ENCODE measurements around the gene NETO2.
"Not testable (repeated sequence)": the region's sequence is repeated elsewhere in the genome, so short reads cannot be mapped to it uniquely, and the experiment has no call there.

Gene NETO2

DNA sequence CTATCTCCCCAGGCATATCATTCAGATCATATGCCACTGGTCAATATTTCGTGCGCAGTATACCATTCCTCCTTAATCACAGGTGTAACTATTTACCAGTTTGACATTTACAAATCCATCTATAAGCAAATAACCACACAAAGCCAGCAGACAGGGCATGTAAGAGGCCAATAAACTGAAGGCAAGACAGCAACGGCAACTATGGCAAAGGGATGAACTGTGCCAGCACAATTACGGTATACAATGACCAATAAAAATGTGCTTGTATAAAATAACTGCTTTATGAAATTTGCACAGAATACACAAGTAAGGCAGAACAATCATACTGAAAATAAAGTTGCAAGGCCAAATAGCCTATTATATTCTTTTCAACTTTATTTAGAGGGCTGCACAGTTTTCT, 9.2 kb downstream of the NETO2 start:
- DNase-seq (ENCODE audit: low read depth in 2 of 2), result no peak

DNA sequence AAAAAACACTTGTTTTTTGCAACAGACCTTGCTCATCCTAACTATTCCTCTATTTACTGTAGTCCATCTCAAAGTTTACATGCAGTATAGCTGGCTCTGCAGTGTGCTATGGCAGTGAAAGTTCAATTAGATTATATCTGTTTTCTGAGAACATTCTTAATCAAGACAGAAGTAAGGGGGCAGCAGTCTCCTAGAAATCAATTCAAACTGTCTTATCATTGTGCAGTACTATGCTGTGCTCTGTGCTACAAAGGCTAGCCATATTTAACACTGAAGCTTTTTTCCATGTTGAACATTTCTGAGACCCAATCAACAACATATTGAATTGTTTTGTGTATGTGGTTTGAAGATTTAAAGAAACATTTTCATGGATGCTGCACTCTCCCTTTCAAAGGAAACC, 11.4 kb downstream of the NETO2 start:
- no peak for DNase-seq (ENCODE audit: low read depth in 2 of 2)

DNA sequence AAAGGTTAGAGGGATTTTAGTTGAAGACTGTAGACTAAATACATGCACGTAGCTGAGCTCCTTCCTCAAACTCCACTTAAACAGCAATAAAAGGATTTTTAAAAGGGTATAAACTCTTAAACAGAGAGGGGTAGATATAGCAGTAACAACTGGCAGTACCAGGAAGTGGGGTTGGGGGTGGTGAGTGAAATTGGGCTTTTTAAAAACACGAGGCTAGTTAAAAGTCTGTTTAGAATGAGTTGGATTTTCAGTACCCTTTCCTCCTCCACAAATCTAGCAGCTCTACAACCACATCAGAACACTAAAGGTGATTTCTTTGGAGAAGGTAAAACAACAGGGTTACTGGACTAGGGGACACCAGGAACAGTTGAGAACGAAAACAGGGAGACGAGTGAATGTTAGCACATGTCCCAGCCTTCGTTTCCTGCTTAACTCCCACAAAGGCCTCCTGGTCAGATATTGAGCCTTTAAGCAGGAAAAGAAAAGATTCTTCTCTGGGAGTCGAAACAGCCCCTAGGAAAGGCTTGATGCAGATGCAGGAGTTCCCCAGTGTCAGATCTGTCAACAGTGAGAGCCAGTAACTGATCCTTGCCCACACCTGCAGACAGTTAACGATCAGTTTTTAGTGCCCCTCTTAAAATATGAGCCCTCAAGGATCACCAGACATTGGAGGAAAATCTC, 13.8 kb downstream of the NETO2 start:
- no peak for DNase-seq (ENCODE audit: low read depth in 2 of 2)

DNA sequence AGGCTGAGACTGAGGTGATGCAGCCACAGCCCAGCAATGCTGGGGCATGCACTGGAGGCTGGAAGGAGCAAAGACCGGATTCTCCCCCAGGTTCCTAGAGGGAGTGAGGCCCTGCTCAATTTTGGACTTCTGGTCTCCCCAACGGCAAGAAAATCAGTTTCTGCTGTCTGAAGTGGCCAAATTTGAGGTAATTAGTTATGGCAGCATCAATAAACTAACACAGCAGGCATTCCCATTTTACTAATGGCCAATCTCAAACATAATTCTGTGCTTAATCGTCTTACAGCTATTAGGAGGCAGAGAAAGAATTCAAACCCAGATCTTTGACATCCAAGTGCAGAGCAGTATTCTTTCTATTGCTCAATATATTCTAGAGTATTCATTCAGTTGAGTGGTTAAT, 16.2 kb downstream of the NETO2 start:
- DNase-seq (ENCODE audit: low read depth in 2 of 2), result no peak

DNA sequence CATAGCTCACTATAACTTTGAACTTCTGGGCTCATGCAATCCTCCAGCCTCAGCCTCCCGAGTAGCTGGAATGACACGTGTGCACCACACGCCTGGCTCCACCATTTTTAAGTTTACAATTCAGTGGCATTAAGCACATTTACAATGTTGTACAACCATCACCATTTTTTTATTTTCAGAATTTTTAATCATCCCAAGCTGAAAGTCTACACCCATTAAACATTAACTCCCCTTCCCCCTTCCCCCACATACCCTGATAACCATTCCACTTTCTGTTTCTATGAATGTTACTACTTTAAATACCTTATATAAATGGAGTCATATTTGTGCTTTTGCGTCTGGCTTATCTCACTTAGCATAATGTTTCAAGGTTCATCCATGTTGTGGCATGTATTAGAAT, 18.0 kb downstream of the NETO2 start:
- DNase-seq (ENCODE audit: low read depth in 2 of 2), result no peak

DNA sequence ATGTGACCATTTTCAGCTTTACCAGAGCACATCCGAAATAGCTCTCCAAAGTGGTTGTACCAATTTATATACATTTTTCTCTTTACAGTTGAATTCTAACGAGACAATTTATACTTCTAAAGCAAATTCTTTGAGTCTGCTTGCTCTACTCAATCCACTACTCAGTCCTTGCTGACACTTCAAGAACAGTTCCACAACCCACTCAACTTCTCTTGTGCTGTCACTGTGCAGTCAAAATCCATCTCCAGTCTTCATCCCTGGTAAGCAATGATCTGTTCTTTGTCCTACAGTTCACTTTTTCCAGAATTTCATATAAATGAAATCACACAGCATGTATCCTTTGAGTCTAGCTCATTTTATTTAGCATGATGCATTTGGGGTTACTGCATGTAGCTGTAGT, 30.6 kb downstream of the NETO2 start:
- DNase-seq (ENCODE audit: low read depth in 2 of 2), result no peak

DNA sequence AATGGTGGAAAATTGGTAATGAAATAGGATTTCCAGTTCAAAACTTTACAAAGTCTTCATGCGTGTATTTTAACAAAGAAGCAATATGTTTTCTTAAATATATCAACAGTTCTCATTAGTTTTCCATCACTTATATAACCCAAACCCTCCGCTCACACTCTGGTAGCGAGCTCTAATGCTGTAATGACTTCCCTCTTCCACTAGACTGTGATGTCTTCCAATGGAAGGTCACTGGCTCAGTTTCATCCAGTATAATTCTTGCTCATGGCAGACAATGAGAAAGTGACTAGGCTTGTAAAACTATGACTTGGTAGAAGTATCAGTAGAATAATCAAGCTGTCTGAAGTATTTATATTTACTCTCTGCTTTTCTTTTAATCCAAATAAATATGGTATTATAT, 32.8 kb downstream of the NETO2 start:
- no peak for DNase-seq (ENCODE audit: low read depth in 2 of 2)

DNA sequence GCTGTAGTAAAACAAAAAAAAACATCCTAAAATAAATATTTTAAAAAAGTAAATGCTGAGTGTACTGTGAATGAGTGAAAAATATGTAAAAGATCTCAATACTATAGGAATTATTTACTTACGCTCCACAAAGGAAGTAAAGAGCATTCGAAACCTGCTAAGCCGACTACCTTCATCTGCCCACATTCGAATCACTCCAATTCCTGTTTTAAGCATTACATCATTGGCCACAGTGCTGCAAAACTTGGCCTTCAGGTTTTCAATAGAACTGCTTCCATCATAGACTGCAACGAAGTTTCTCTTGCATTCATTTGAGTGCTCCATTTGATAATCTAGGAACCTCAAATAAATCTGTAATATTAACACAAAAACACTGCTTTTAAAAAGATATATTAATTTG, 34.4 kb downstream of the NETO2 start:
- DNase-seq (ENCODE audit: low read depth in 2 of 2), result no peak

DNA sequence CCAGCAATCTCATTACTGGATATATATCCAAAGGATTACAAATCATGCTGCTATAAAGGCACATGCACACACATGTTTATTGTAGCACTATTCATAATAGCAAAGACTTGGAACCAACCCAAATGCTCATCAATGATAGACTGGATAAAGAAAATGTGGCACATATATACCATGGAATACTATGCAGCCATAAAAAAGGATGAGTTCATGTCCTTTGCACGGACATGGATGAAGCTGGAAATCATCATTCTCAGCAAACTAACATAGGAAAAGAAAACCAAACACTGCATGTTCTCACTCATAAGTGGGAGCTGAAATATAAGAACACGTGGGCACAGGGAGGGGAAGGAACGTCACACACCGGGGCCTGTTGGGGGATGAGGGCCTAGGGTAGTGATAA, 40.8 kb downstream of the NETO2 start:
- not testable (repeated sequence) for DNase-seq (ENCODE audit: low read depth in 2 of 2)

DNA sequence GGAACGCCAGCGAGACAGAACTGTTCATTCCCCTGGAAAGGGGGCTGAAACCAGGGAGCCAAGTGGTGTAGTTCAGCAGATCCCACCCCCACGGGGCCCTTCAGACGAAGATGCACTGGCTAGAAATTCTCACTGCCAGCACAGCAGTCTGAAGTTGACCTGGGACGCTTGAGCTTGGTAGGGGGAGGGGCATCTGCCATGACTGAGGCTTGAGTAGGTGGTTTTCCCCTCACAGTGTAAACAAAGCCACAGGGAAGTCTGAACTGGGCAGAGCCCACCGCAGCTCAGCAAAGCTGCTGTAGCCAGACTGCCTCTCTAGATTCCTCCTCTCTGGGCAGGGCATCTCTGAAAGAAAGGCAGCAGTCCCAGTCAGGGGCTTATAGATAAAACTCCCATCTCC, 46.6 kb downstream of the NETO2 start:
- not testable (repeated sequence) for DNase-seq (ENCODE audit: low read depth in 2 of 2)

DNA sequence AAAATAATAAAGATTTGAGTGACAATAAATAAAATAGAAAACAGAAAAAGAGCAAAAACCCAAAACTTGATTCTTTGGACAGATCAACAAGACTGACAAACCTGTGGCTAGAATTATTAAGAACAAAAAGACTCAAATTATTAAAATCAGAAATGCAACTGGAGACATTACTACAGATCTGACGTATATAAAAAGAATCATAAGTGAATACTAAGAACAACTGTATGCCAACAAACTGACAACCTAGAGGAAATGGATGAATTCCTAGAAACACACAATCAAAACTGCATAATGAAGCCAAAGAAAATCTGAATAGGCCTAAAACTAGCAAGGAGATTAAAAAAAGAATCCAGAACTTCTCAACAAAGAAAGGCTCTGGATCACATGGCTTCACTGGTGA, 47.4 kb downstream of the NETO2 start:
- DNase-seq (ENCODE audit: low read depth in 2 of 2), result no peak

DNA sequence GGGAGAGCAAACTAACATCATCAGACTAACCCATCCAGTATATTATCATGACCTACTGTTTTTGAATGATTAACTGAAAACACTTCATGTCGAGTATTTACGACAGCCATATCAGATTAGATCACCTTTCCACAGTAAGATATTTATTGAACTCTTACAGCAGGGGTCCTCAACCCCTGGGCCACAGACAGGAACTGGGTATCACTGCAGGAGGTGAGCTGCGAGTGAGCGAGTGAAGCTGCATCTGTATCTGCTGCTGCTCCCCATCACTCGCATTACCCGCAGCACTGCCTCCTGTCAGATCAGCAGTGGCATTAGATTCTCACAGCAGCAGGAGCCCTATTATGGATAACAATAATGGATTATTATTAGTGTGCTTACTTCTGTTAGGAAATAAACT, 59.5 kb downstream of the NETO2 start:
- no peak for DNase-seq (ENCODE audit: low read depth in 2 of 2)

DNA sequence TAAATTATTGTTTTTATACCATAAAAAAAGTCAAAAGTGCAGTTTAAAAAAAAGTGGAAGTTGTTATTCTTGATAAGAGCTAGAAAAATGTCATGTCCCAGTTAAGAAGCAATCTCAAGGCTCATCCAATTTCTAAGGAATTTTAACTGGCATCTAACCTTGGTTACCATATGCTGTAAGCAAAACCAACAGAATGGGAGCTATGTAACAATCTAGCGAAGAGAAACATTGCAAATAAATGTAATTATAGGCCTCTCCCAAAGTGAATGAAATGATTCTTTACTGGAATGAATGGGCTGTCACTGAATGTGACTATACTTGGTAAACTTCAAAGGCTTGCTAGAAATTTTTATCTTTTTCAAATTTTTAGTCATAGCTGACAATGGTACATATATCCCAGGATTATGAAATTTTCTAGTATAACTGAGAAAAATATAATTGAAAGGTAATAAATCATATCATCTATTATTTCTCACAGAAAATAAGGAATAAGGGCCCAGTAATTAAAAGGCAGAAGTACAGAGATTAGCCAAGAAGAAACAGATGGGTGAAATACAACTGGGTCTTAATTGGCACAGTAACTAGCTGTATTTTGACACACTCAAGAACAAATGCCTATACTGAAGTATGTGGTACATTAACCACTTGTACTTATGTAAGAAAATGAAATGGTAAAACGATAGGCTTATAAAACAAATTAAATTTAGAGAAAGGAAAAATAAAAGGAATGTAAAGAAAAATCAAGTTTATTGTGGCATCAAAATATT, 61.5 kb downstream of the NETO2 start:
- DNase-seq (ENCODE audit: low read depth in 2 of 2), result no peak

DNA sequence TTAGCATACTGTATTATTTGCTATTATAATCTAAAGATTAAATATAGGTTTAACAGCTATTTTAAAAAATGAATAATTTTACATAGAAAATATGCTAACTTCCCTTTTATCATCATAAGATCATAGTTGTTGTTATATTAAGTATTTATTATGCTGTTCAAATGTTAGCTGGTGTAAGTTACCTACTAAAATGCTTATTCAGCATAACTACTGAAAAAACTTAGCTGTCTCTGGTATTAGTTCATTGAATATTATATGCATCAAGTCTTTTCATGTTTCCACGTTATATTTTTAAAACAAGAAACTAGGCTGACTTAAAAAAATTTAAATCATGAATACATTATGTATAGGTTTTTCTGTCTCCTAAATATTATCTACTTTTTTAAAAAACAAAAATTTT, 62.6 kb downstream of the NETO2 start:
- no peak for DNase-seq (ENCODE audit: low read depth in 2 of 2)

DNA sequence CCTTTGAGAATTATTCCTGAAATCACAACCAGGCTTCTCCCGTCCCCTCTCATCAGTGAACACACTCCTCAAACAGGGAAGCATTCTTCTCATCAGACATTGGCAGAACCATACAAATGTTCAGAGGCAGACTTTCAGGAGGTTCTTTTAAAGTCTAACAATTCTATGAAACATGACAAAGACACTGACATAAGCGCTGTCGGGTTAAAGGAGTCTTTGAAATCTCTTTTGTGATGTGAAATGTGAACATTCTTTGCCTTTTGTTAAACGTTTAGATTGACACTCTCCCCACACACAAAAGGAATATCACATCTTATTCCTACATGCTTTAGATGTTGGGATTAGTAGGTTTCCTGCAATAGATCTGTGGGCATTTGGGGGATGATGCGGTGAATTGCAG, 63.9 kb downstream of the NETO2 start:
- DNase-seq (ENCODE audit: low read depth in 2 of 2), result no peak

DNA sequence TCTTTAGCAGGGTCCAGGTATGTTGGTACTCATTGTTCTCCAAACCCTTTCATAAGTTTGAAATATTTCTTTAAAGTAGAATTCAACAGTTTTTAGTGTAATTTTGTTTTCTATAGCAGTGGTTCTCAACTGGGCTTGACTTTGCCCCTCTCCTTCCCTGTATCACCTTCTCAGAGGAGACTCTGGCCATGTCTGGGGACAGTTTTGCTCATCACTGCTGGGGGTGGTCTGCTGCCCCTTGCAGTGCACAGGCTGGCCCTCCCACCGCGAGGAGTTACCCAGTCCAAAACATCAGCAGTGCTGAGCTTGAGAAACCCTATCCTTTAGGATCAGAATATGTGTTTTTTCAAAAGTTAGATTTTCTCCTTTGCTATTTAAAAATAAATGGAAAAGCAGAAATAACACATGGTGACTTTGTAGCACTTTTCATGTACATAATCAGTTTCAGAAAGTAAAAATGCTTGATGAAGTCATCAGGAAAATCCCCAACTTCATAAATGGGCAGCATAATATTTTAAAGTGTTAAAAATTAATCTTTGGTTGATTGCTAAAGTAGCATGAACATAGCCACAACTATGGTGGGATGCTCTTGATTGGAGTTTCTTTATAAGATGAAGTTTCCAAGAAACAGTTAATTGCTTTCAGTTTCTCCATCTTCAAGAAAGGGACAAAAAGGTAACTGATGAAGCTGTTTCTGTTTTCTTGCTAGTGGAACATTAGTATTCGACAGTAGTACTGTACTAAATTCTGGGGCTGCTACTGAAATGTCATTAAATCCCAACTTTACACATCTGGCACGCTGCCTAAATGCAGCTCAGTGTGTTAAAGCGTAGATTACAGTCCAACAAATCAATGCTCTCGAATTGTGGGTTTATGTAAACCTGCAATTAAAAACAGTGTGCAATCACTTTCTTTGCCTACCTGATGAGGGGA, 70.3 kb downstream of the NETO2 start:
- no peak for DNase-seq (ENCODE audit: low read depth in 2 of 2)

DNA sequence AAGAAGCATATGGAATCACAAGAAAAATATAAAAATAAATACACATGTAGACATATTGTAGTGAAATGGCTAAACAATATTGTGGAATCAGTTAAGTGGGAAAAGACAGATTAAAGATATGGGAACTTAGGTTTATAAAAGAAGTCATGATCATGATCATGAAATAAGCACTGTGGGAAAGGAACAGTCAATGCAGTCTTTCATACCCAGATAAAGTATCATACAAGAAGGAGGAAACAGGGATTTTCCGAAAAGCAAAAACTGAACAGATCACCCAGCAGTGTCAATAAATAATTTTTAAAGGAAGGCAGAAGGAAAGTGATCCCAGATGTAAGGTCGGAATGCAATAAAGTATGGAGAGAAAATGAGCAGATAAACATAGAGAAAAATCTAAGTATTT, 71.6 kb downstream of the NETO2 start:
- DNase-seq (ENCODE audit: low read depth in 2 of 2), result no peak

DNA sequence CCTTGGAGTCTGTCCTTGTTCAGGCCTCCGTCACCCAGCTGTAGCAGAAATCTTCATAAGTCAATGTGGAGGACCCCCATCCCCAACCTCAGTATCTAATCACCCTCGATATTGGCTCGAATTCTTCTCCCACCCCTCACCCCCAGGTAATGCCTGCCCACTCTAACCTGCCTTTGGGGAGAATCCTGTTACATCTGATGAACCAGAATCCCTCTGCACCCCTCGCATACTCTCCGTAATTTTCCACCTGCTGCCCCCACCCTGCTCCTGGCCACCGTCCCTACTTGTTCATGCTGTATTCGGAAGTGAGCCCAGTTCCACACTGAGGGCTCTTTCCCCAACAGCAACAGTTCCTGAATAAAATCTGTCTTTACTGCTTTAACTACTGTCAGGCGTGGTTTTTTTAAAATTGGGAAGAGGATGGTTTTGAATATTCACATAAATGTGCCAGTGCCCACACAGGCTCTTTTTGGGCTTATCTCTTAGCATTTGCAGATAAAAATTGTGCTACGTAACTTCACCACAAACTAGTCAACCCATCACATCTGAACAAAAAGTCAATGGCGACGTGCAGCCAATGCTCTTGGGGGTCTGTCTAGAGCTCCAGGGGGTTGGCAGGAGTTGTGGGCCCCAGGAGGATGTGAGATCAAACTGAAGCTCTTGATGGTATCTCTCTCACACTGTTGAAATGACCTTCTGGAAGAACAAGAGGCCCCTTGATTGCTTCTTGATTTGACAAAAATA, 73.7 kb downstream of the NETO2 start:
- no peak for DNase-seq (ENCODE audit: low read depth in 2 of 2)

DNA sequence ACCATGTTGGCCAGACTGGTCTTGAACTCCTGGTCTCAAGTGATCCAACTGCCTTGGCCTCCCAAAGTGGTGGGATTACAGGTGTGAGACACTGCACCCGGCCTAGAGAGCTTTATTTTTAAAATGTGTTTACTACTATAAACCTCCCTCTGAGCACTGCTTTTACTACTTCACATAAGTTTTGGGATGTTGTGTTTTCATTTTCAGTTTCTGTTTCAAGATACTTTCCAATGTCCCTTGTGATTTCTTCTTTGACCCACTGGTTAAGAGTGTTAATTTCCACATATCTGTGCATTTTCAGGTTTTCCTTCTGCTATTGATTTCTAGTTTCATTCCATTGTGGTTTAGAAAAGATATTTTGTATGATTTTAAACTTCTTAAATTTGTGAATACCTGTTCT, 74.4 kb downstream of the NETO2 start:
- DNase-seq (ENCODE audit: low read depth in 2 of 2), result no peak

DNA sequence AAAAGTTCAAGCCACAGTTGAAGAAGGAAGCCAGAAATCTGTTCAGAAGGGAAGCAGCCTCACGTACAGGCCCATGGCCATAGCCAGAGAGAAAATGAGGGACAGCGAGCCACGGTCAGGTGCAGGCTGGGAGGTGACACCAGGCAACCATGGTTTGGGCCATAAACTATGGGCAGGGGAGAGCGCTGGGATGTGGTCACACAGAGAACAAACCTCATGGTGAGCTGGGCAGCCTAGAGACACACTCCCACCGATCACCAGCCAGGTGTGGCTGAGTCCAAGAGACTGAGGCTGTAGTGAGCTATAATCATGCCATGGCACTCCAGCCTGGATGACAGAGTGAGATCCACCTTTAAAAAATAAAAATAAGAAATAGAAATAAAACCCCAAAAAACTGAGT, 76.5 kb downstream of the NETO2 start:
- DNase-seq (ENCODE audit: low read depth in 2 of 2), result no peak

DNA sequence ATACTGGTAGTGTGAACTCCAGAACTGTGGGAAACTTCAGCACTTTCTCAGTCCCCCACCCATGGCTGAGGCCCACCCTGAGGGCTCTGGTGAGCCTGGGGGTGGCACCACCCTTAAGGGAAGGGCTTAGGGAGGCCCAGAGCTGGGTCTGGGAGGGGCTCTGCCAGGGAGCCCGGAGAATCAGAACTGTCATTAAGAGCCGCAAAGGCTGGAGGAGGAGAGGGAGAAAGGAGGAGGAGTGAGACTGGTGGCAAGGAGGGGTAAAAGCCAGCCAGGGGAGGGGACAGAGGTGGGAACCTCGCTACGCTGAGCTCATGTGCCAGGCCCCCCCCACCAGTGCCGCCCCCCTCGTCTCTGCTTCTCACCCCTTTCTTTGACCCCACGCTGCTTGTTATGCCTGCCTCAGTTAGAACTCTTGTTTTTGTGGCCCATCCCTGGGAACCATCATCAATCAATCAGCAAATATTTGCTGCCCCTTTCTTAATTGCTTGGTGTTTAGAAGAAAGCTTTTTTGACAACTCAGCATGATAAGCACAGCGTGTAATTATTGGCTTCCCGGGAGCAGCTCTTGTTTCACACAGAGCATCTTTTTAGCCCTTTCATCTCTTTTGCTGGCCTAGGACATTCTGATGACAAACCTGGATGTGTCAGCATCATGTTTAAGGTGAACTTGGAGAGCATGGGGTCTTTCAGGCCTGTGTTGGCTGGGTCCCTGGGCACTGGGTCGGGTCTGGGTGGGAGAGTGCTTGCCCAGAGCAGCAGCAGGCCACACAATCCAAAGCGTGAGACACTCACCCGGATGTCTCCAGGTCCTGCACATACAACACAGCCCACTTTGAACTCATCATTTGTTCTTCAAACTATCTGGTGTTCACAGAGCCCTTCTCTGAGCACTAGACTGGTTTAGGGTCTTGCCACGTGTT, 77.7 kb downstream of the NETO2 start:
- no peak for DNase-seq (ENCODE audit: low read depth in 2 of 2)

All from activated CD4-positive, alpha-beta T cell treated with anti-CD3 and anti-CD28 coated beads for 24 hours (primary cell).